C4-2B (cell line): Measurements from ENCODE around the gene AP1S1.

Experiments
- ZFX ChIP-seq: fragments of 450-650 bp; IDR thresholded peaks from 2 replicates; pipeline ENCODE4 v1.6.1; 2017
- TF ChIP-seq, protein P1 (sequence below): fragments of 450-650 bp; conservative IDR thresholded peaks from 2 replicates; pipeline ENCODE4 v1.5.1; 2017; ENCODE audit warnings: mild to moderate bottlenecking

DNA sequence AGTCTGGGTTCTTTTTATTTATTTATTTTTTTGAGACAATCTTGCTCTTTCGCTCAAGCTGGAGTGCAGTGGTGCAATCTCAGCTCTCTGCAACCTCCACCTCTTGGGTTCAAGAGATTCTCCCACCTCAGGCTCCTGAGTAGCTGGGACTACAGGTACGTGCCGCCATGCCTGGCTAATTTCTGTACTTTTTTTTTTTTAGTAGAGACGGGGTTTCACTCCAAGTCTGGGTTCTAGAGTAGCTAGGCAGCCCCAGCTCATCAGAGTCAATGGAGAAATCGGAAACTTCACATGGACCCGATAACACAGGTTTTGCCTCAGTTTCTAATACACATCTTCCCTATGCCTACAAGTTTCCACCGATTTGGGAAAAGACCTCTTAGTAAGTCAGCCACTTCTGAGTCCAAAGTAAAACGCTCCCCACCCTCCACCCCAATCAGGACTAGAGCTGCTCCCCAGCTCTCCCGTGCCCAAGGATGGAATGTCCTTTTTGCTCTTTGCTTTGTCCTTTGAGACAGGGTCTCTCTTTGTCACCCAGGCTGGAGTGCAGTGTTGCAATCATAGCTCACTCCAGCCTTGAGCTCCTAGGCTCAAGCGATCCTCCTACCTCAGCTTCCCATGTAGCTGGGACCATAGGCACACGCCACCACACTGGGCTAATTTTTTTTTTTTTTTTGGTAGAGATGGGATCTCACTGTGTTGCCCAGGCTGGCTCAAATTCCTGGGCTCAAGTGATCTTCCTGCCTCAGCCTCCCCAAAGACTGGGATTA lies 31.2 kb upstream of the AP1S1 start:
- TF ChIP-seq, protein P1, sequence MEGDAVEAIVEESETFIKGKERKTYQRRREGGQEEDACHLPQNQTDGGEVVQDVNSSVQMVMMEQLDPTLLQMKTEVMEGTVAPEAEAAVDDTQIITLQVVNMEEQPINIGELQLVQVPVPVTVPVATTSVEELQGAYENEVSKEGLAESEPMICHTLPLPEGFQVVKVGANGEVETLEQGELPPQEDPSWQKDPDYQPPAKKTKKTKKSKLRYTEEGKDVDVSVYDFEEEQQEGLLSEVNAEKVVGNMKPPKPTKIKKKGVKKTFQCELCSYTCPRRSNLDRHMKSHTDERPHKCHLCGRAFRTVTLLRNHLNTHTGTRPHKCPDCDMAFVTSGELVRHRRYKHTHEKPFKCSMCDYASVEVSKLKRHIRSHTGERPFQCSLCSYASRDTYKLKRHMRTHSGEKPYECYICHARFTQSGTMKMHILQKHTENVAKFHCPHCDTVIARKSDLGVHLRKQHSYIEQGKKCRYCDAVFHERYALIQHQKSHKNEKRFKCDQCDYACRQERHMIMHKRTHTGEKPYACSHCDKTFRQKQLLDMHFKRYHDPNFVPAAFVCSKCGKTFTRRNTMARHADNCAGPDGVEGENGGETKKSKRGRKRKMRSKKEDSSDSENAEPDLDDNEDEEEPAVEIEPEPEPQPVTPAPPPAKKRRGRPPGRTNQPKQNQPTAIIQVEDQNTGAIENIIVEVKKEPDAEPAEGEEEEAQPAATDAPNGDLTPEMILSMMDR, result no peak
- no peak for TF ChIP-seq ZFX
